ENCODE results near the gene DNAJB9. TPM values are rescaled to one million over a fixed set of nuclear protein-coding genes. Genes with fewer than 3 reads are reported as not detected.

Gene DNAJB9
- total RNA-seq, 1 donor from 2014 or later, result 18.6 TPM

GRCh38 chr7:108586274-108586710 lies 16.6 kb downstream of the DNAJB9 start:
- TF ChIP-seq CTCF (IDR thresholded peaks at IDR 0.05; ENCODE audit: unreplicated experiment), result no peak
- no peak for DNase-seq (ENCODE audit: low spot score)
- Mint-ChIP-seq H3K27me3 (ENCODE audit: unreplicated experiment) (no peaks in the 10 kb centered on the region), H3K4me1 (ENCODE audit: unreplicated experiment) (peaks cover 8% of the 10 kb centered on the region), H3K36me3 (ENCODE audit: low read depth, unreplicated experiment) (no peaks in the 10 kb centered on the region), H3K27ac (ENCODE audit: unreplicated experiment) (no peak overlapping the region), H3K4me3 (ENCODE audit: unreplicated experiment) (no peak overlapping the region), H3K9me3 (ENCODE audit: unreplicated experiment) (no peaks in the 10 kb centered on the region)

- Mint-ChIP-seq H3K27ac (ENCODE audit: unreplicated experiment) (no peak overlapping the region), H3K36me3 (ENCODE audit: low read depth, unreplicated experiment) (no peaks in the 10 kb centered on the region), H3K4me1 (ENCODE audit: unreplicated experiment) (peaks cover 8% of the 10 kb centered on the region), H3K4me3 (ENCODE audit: unreplicated experiment) (no peak overlapping the region), H3K9me3 (ENCODE audit: unreplicated experiment) (no peaks in the 10 kb centered on the region), H3K27me3 (ENCODE audit: unreplicated experiment) (no peaks in the 10 kb centered on the region)
- TF ChIP-seq CTCF (IDR thresholded peaks at IDR 0.05; ENCODE audit: unreplicated experiment), result no peak
- no peak for DNase-seq (ENCODE audit: low spot score)
These were observed 19.5 kb downstream of the DNAJB9 start for GRCh38 chr7:108589199-108589598.

- no peak for TF ChIP-seq CTCF (IDR thresholded peaks at IDR 0.05; ENCODE audit: unreplicated experiment)
- Mint-ChIP-seq H3K27ac (ENCODE audit: unreplicated experiment) (no peak overlapping the region), H3K4me1 (ENCODE audit: unreplicated experiment) (peaks cover 8% of the 10 kb centered on the region), H3K27me3 (ENCODE audit: unreplicated experiment) (no peaks in the 10 kb centered on the region), H3K36me3 (ENCODE audit: low read depth, unreplicated experiment) (no peaks in the 10 kb centered on the region), H3K4me3 (ENCODE audit: unreplicated experiment) (no peak overlapping the region), H3K9me3 (ENCODE audit: unreplicated experiment) (no peaks in the 10 kb centered on the region)
- DNase-seq (ENCODE audit: low spot score), result no peak
These were observed 20.2 kb downstream of the DNAJB9 start for GRCh38 chr7:108589874-108590273.

GRCh38 chr7:108590606-108591005 lies 20.9 kb downstream of the DNAJB9 start:
- no peak for DNase-seq (ENCODE audit: low spot score)
- H3K4me3 Mint-ChIP-seq (ENCODE audit: unreplicated experiment), result no peak overlapping the region

More at GRCh38 chr7:108590606-108591005, 20.9 kb downstream of the DNAJB9 start:
- H3K9me3 Mint-ChIP-seq (ENCODE audit: unreplicated experiment), result no peaks in the 10 kb centered on the region
- H3K4me1 Mint-ChIP-seq (ENCODE audit: unreplicated experiment), result peaks cover 8% of the 10 kb centered on the region
- no peak for TF ChIP-seq CTCF (IDR thresholded peaks at IDR 0.05; ENCODE audit: unreplicated experiment)
- no peaks in the 10 kb centered on the region for H3K36me3 Mint-ChIP-seq (ENCODE audit: low read depth, unreplicated experiment)
- H3K27me3 Mint-ChIP-seq (ENCODE audit: unreplicated experiment), result no peaks in the 10 kb centered on the region
- H3K27ac Mint-ChIP-seq (ENCODE audit: unreplicated experiment), result no peak overlapping the region

All from endothelial cell (in vitro differentiated cells).